Gastroesophageal sphincter (tissue), 4 donors: ENCODE data around the gene MYH11. TPM values are rescaled to one million over a fixed set of nuclear protein-coding genes. Genes with fewer than 3 reads are reported as not detected.
A peak's percentile ranks its signal among the peaks of the same experiment; 100 is the strongest.
"Not testable (repeated sequence)": the region's sequence is repeated elsewhere in the genome, so short reads cannot be mapped to it uniquely, and the experiment has no call there.

Experiments used
- ATAC-seq: fragments of 150-250 bp; one replicate; pipeline ENCODE4 v1.9.1; 2016; ENCODE audit warnings: mild to moderate bottlenecking, moderate library complexity
- H3K27ac ChIP-seq, 4 donors: fragments of 200-600 bp; sonication (generic) in 3 of 4; 1 replicate in 3 of 4; 2 replicates in 1 of 4; pipeline ENCODE4 v1.5.1; 2016 to 2019
- H3K27me3 ChIP-seq: fragments of 200-600 bp; sonication (generic); one replicate; pipeline ENCODE4 v1.5.1; 2019
- H3K36me3 ChIP-seq, 2 donors: fragments of 200-600 bp; sonication (generic); one replicate each; pipeline ENCODE4 v1.5.1; 2019; ENCODE audit warnings: control low read depth in 1 of 2
- H3K4me1 ChIP-seq, 3 donors: fragments of 200-600 bp; sonication (generic); 1 replicate in 2 of 3; 2 replicates in 1 of 3; pipeline ENCODE4 v1.5.1; 2016 to 2019; ENCODE audit warnings: control low read depth in 2 of 3
- H3K4me3 ChIP-seq, 2 donors: fragments of 200-600 bp; sonication (generic); one replicate each; pipeline ENCODE4 v1.5.1; 2019; ENCODE audit warnings: mild to moderate bottlenecking in 1 of 2, moderate library complexity in 1 of 2
- H3K9me3 ChIP-seq, 3 donors: fragments of 200-600 bp; sonication (generic); one replicate each; pipeline ENCODE4 v1.5.1; 2017 to 2019; ENCODE audit warnings: control low read depth in 2 of 3
- CTCF ChIP-seq, 4 experiments: fragments of 200-600 bp in 2 of 4; fragments of 450-650 bp in 2 of 4; sonication (generic) in 1 of 4; IDR thresholded peaks; one replicate each; pipeline ENCODE4 v1.5.1; 2017 to 2019; ENCODE audit warnings: antibody characterized with exemption in 4 of 4, mild to moderate bottlenecking in 2 of 4, moderate library complexity in 2 of 4
- EP300 ChIP-seq: sonication (generic); formaldehyde crosslinking; IDR thresholded peaks from one replicate; pipeline ENCODE4 v1.6.1; 2017; ENCODE audit warnings: antibody characterized with exemption, mild to moderate bottlenecking
- POLR2A ChIP-seq, 2 donors: fragments of 450-650 bp; IDR thresholded peaks; one replicate each; pipeline ENCODE4 v1.6.1; 2017; ENCODE audit warnings: antibody characterized with exemption in 2 of 2, mild to moderate bottlenecking in 2 of 2, moderate library complexity in 1 of 2
- POLR2AphosphoS5 ChIP-seq: sonication (generic); formaldehyde crosslinking; IDR thresholded peaks from one replicate; pipeline ENCODE4 v1.6.1; 2017; ENCODE audit warnings: antibody characterized with exemption
- WGBS, 2 donors: methylation state at CpG; one replicate each; pipeline ENCODE4 v1.1.5; 2018; ENCODE audit warnings: low coverage in 1 of 2; 5-methylcytosine and 5-hydroxymethylcytosine counted together
- total RNA-seq, 4 donors: library from RNA; depleted of rRNA; stranded (reverse); fragments of >200 nt; gene quantifications; one replicate each; pipeline ENCODE4 v1.1.0, GENCODE V29; 2016

MYH11 gene
- total RNA-seq, 4 donors from 2014 or later, result 7,231 to 23,237 (median 11,307) TPM

GRCh38 chr16:15677447-15677846 lies 179.4 kb downstream of the MYH11 start:
- Histone ChIP-seq H3K4me1 (peaks cover 0 to 34% (median 10%) of the 10 kb centered on the region in 3 donors), H3K27ac (peak overlapping the region in 1 of 4 donors; percentile 88), H3K4me3 (no peak overlapping the region), H3K36me3 (peaks cover 0 to 38% of the 10 kb centered on the region in 2 donors), H3K9me3 (no peaks in the 10 kb centered on the region), H3K27me3 (no peaks in the 10 kb centered on the region)
- 89 to 96% methylated on average over 3 to 4 of the region's 5 CpGs for WGBS, 2 donors
- TF ChIP-seq EP300, result no peak
- TF ChIP-seq POLR2AphosphoS5, result no peak
- no peak for TF ChIP-seq CTCF (IDR thresholded peaks at IDR 0.05)
- TF ChIP-seq POLR2A (IDR thresholded peaks at IDR 0.05), result no peak
- no peak for ATAC-seq

- H3K36me3 ChIP-seq, result peaks cover 0 to 38% of the 10 kb centered on the region in 2 donors
- H3K4me1 ChIP-seq, result peaks cover 0 to 35% (median 19%) of the 10 kb centered on the region in 3 donors
- H3K9me3 ChIP-seq, result no peaks in the 10 kb centered on the region
- H3K4me3 ChIP-seq, result no peak overlapping the region
- H3K27ac ChIP-seq, result peak overlapping the region in 3 of 4 donors; percentile 23 to 88 (median 81)
- ATAC-seq, result no peak
- no peaks in the 10 kb centered on the region for H3K27me3 ChIP-seq
- 60 to 90% methylated on average over 1 to 8 of the region's 10 CpGs for WGBS, 2 donors
- no peak for TF ChIP-seq CTCF (IDR thresholded peaks at IDR 0.05)
- TF ChIP-seq POLR2AphosphoS5, result no peak
- no peak for TF ChIP-seq POLR2A (IDR thresholded peaks at IDR 0.05)
- TF ChIP-seq EP300, result no peak
These were observed 180.3 kb downstream of the MYH11 start for GRCh38 chr16:15676506-15676905.

GRCh38 chr16:15674571-15674970 lies 182.3 kb downstream of the MYH11 start:
- no peaks in the 10 kb centered on the region for H3K9me3 ChIP-seq
- H3K4me3 ChIP-seq, result no peak overlapping the region
- H3K36me3 ChIP-seq, result peaks cover 0 to 45% of the 10 kb centered on the region in 2 donors
- no peak for TF ChIP-seq POLR2A (IDR thresholded peaks at IDR 0.05)
- no peak for TF ChIP-seq CTCF (IDR thresholded peaks at IDR 0.05)
- TF ChIP-seq POLR2AphosphoS5, result no peak
- no peak for TF ChIP-seq EP300
- H3K27me3 ChIP-seq, result no peaks in the 10 kb centered on the region
- 90 to 93% methylated on average over 3 to 5 of the region's 7 CpGs for WGBS, 2 donors
- H3K4me1 ChIP-seq, result peaks cover 0 to 37% (median 20%) of the 10 kb centered on the region in 3 donors
- H3K27ac ChIP-seq, result peak overlapping the region in 3 of 4 donors; percentile 81 to 93 (median 88)
- ATAC-seq, result no peak

GRCh38 chr16:15672514-15673167 lies 184.2 kb downstream of the MYH11 start:
- Histone ChIP-seq H3K4me1 (peaks cover 0 to 37% (median 20%) of the 10 kb centered on the region in 3 donors), H3K27ac (peak overlapping the region; percentile 69 to 93 (median 84)), H3K27me3 (no peaks in the 10 kb centered on the region), H3K36me3 (peaks cover 0 to 44% of the 10 kb centered on the region in 2 donors), H3K4me3 (peak overlapping the region in 1 of 2 donors; percentile 23), H3K9me3 (no peaks in the 10 kb centered on the region)
- ATAC-seq, result peak; percentile 98
- WGBS, 2 donors, result 15 to 25% methylated on average over 15 of the region's 20 CpGs
- peak; percentile 76 for TF ChIP-seq POLR2AphosphoS5
- TF ChIP-seq POLR2A (IDR thresholded peaks at IDR 0.05), result peak in 1 of 2 donors; percentile 37
- TF ChIP-seq CTCF (IDR thresholded peaks at IDR 0.05), result no peak

GRCh38 chr16:15672127-15672513 lies 184.7 kb downstream of the MYH11 start:
- not testable (repeated sequence) for H3K27me3 ChIP-seq, H3K9me3 ChIP-seq, H3K4me3 ChIP-seq
- peak overlapping the region; percentile 41 to 93 (median 84) for H3K27ac ChIP-seq
- peaks cover 0 to 45% of the 10 kb centered on the region in 2 donors for H3K36me3 ChIP-seq
- peak; percentile 22 for ATAC-seq
- peaks cover 0 to 37% (median 20%) of the 10 kb centered on the region in 3 donors for H3K4me1 ChIP-seq
- 77% methylated on average over 7 of the region's 10 CpGs; no CpG with 5 or more reads in 1 of the 2 donors for WGBS, 2 donors
